ENCODE data around the gene PTPRK. TPM values are rescaled to one million over a fixed set of nuclear protein-coding genes. Genes with fewer than 3 reads are reported as not detected.

PTPRK gene
- total and polyA plus RNA-seq, 2 of the 8 experiments (the other 6 are each of a cell fraction or from before 2014, with no cell fraction given): 11.4 to 47.3 TPM

GRCh38 chr6:128208851-128209580, 311.4 kb downstream of the PTPRK start (continued):
- TF ChIP-seq CHD7 (IDR thresholded peaks at IDR 0.05; ENCODE audit: insufficient replicate concordance, low read length) (no peak), ATF2 (IDR thresholded peaks at IDR 0.05; ENCODE audit: low read length) (no peak)
